K562 (cell line): ENCODE measurements around the gene CNBD2. TPM values are rescaled to one million over a fixed set of nuclear protein-coding genes. Genes with fewer than 3 reads are reported as not detected.

Experiments used
- ATAC-seq: fragments of 200-7000 bp; cut with Tn5 transposase; 3 replicates; pipeline ENCODE4 v1.9.1; 2020; ENCODE audit warnings: moderate library complexity
- BruUV-seq: library from RNA; stranded (reverse); fragments of 400-500 nt; replicated peaks from 2 replicates; lab custom pipeline; 2021; lab: Mats Ljungman, UMichigan
- CTCF ChIA-PET: fragments of 300-600 bp; formaldehyde crosslinking; extraction: SDS; loops from one replicate; lab custom pipeline; 2021; ENCODE audit warnings: low intra/inter-chr PET ratio; lab: Yijun Ruan, JAX
- POLR2A ChIA-PET: fragments of 300-600, 350-650 bp; sonication (Branson Sonifier 250); formaldehyde crosslinking; extraction: SDS; loops from one replicate; lab custom pipeline; 2021; ENCODE audit warnings: antibody characterized with exemption, inconsistent platforms; lab: Yijun Ruan, JAX
- DNase-seq, 4 experiments: peaks; one replicate each; pipeline versions ENCODE4 v3.0.0 to v3.0.0-alpha.2; 2011 to 2018; ENCODE audit warnings: low spot score in 3 of 4, mixed read lengths in 3 of 4; ENCODE audit errors: extremely low read depth in 1 of 4
- FAIRE-seq: peaks from 2 replicates; lab custom pipeline; 2011; peaks lifted over from hg19 to GRCh38; lab: Jason Lieb, UNC
- H2AFZ ChIP-seq: 2 replicates; pipeline ENCODE4 v1.6.0; 2011; ENCODE audit warnings: low read depth, low read length, control low read depth, inconsistent platforms
- H3K27ac ChIP-seq: fragments of 200-600 bp; 3 replicates; pipeline ENCODE4 v1.8.0; 2011; ENCODE audit warnings: low read depth, mild to moderate bottlenecking, control low read depth, inconsistent platforms, low read length, moderate library complexity, mixed read lengths; ENCODE audit errors: extremely low read depth
- H3K27me3 ChIP-seq, 2 experiments: fragments of 300-600 bp in 1 of 2; 2 replicates in 1 of 2; 3 replicates in 1 of 2; pipeline versions ENCODE4 v1.6.0 to v1.8.0; 2011; ENCODE audit warnings: inconsistent platforms in 2 of 2, low read length in 2 of 2, mild to moderate bottlenecking in 1 of 2, mixed read lengths in 1 of 2, moderate library complexity in 1 of 2; ENCODE audit not compliant: control insufficient read depth in 2 of 2, insufficient read depth in 2 of 2
- H3K36me3 ChIP-seq: fragments of 300-600 bp; 3 replicates; pipeline ENCODE4 v1.8.0; 2011; ENCODE audit warnings: mild to moderate bottlenecking, low read length, inconsistent platforms; ENCODE audit not compliant: control insufficient read depth, insufficient read depth
- H3K4me1 ChIP-seq, 2 experiments: fragments of 200-600 bp in 1 of 2; replicated peaks in 1 of 2; 2 replicates in 1 of 2; 3 replicates in 1 of 2; pipeline versions ENCODE4 v1.5.1 to v1.8.0; 2011; ENCODE audit warnings: inconsistent platforms in 2 of 2, low read length in 2 of 2, mild to moderate bottlenecking in 1 of 2, mixed read lengths in 1 of 2, moderate library complexity in 1 of 2; ENCODE audit not compliant: control insufficient read depth in 2 of 2, insufficient read depth in 2 of 2
- H3K4me2 ChIP-seq: 2 replicates; pipeline ENCODE4 v1.6.1; 2011; ENCODE audit warnings: low read length, control low read depth, inconsistent platforms, mixed read lengths; ENCODE audit not compliant: insufficient read depth
- H3K4me3 ChIP-seq: fragments of 200-600 bp; sonication (generic), shearing (Covaris generic); 2 replicates; pipeline ENCODE4 v1.5.1; 2016; ENCODE audit warnings: control low read depth, inconsistent platforms
- H3K79me2 ChIP-seq: fragments of 200-600 bp; 3 replicates; pipeline ENCODE4 v1.8.0; 2011; ENCODE audit warnings: low read length, inconsistent platforms; ENCODE audit not compliant: control insufficient read depth, insufficient read depth
- H3K9ac ChIP-seq, 2 experiments: 2 replicates each; pipeline versions ENCODE4 v1.6.0 to v1.6.1; 2011; ENCODE audit warnings: low read depth in 2 of 2, low read length in 2 of 2, control low read depth in 1 of 2, inconsistent platforms in 1 of 2, mild to moderate bottlenecking in 1 of 2, mixed read lengths in 1 of 2; ENCODE audit not compliant: insufficient read depth in 1 of 2
- H3K9me1 ChIP-seq: one replicate; pipeline ENCODE4 v1.6.0; 2011; ENCODE audit warnings: inconsistent platforms, mild to moderate bottlenecking, low read length, moderate library complexity; ENCODE audit not compliant: control insufficient read depth, insufficient read depth
- H3K9me3 ChIP-seq: replicated peaks from 2 replicates; pipeline ENCODE4 v1.5.1; 2011; ENCODE audit warnings: low read depth, low read length, inconsistent platforms; ENCODE audit not compliant: control insufficient read depth, insufficient read depth
- H4K20me1 ChIP-seq: replicated peaks from 2 replicates; pipeline ENCODE4 v1.6.1; 2011; ENCODE audit warnings: low read length, inconsistent platforms, mixed read lengths; ENCODE audit not compliant: control insufficient read depth, insufficient read depth
- CC2D1A ChIP-seq: fragments of 450-650 bp; IDR thresholded peaks from 2 replicates; pipeline ENCODE4 v1.6.1; 2017; ENCODE audit warnings: mild to moderate bottlenecking
- GABPB1 ChIP-seq: sonication (generic); formaldehyde crosslinking; IDR thresholded peaks from 2 replicates; pipeline ENCODE4 v1.8.0; 2022; ENCODE audit warnings: mild to moderate bottlenecking, missing genetic modification reagents
- ILK ChIP-seq: fragments of 450-650 bp; IDR thresholded peaks from 2 replicates; pipeline ENCODE4 v1.6.1; 2016; ENCODE audit warnings: missing genetic modification characterization, low read depth, mild to moderate bottlenecking, missing compliant biosample characterization, moderate library complexity, borderline replicate concordance
- SP1 ChIP-seq: sonication (generic); formaldehyde crosslinking; IDR thresholded peaks from 2 replicates; pipeline ENCODE4 v1.8.1; 2022; ENCODE audit warnings: mild to moderate bottlenecking, missing genetic modification reagents
- WGBS: fragments of 100-300 bp; shearing (Covaris generic); methylation state at CpG from one replicate; pipeline ENCODE4 v1.1.6; 2016; ENCODE audit warnings: low coverage, mixed read lengths; ENCODE audit not compliant: insufficient coverage; ENCODE audit errors: missing lambda C conversion rate; 5-methylcytosine and 5-hydroxymethylcytosine counted together
- in situ Hi-C: fragments of 300-500 bp; cut with MboI; formaldehyde crosslinking; loops from 4 replicates; pipeline ENCODE4 v1.15.0; 2018; ENCODE audit warnings: inconsistent platforms, mixed read lengths
- intact Hi-C: fragments of 100-400 bp; cut with micrococcal nuclease; formaldehyde crosslinking; loops from 2 replicates; pipeline ENCODE4 v1.14.2; 2022
- polyA plus RNA-seq, 8 experiments: library from polyadenylated mRNA; depleted of rRNA in 4 of 8; stranded (reverse) in 5 of 8; unstranded in 3 of 8; fragments of >200 nt; fragmentation: Nextera tagmentation in 2 of 8; fragmentation: Illumina TruSeq in 1 of 8; extraction: Ambion mirVana in 2 of 8; extraction: Trizol in 1 of 8; gene quantifications; 2 replicates each; pipeline versions ENCODE4 v1.2.1 to v1.2.3, GENCODE V29; 2011 to 2014; ENCODE audit warnings: inconsistent platforms in 1 of 8, missing spikeins in 1 of 8
- total RNA-seq, 7 experiments: library from RNA; depleted of rRNA in 6 of 7; stranded (reverse); fragments of >200 nt in 6 of 7; fragmentation: Illumina TruSeq in 2 of 7; extraction: Trizol in 2 of 7; gene quantifications; 2 replicates each; pipeline versions ENCODE4 v1.2.1 to v1.2.3, GENCODE V29; 2011 to 2021; ENCODE audit warnings: low replicate concordance in 1 of 7
- TF ChIP-seq, protein P1 (sequence below): sonication (generic); IDR thresholded peaks from 2 replicates; pipeline ENCODE4 v1.6.1; 2016
- TF ChIP-seq, protein P2 (sequence below): fragments of 450-650 bp; IDR thresholded peaks from 2 replicates; pipeline ENCODE4 v1.6.1; 2016; ENCODE audit warnings: mild to moderate bottlenecking

Gene CNBD2
- total and polyA plus RNA-seq, 9 of the 15 experiments (the other 6 are each of a cell fraction or from before 2014, with no cell fraction given) = 3.2 to 17.5 (median 5.3) TPM

DNA sequence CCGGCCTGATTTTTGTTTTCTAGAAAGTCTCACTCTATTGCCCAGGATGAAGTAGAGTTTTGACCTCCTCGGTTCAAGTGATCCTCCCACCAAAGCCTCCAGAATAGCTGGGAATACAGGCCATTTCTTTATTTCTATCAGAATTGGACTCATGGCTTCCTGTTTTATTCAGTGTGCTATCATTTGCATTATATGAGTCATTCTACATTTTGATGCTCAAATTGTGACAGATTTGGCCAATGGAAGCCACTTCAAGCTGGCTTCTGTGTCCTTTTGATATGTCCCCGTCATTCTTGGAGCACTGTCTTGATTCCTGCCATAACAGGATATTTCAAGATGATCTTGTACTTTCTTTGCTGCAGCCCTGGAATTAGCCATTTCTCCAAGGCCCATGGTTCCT is 75.1 kb downstream of the CNBD2 start:
- FAIRE-seq (no peak), DNase-seq (no peak), ATAC-seq (no peak)
- Histone ChIP-seq H3K4me3 (no peak overlapping the region), H2AFZ (no peak overlapping the region), H3K9me1 (peaks cover 11% of the 10 kb centered on the region), H3K79me2 (peaks cover 30% of the 10 kb centered on the region), H3K9me3 (no peaks in the 10 kb centered on the region; the same call in 1 of the 2 replicates), H3K27ac (no peak overlapping the region), H4K20me1 (peaks cover 22% of the 10 kb centered on the region), H3K36me3 (peaks cover 14% of the 10 kb centered on the region; the same call in 2 of the 3 replicates), H3K4me1 (peaks cover 0 to 16% of the 10 kb centered on the region in 2 experiments; a peak in 4 of 5 replicates), H3K4me2 (no peak overlapping the region), H3K27me3 (no peaks in the 10 kb centered on the region), H3K9ac (no peak overlapping the region)
- in situ Hi-C loops = no loop called here
- WGBS = 70% methylated on average over 3 of the region's 3 CpGs
- intact Hi-C loops = no loop called here
- no TSS peak for BruUV-seq
- ChIA-PET CTCF (no interaction called here), POLR2A (interaction anchor here (0.7 to 2.1 kb wide), 7 partner anchors 9 to 59 kb away, joined by 3 to 7 read pairs (median 4); no protein-coding TSS in a partner anchor)
- TF ChIP-seq ILK (no peak), GABPB1 (CRISPR knock-in tag) (no peak), SP1 (CRISPR knock-in tag) (0 out of 2 replicates have a peak, but pooled peaks have one; percentile 8), CC2D1A (no peak)
- TF ChIP-seq, protein P1, sequence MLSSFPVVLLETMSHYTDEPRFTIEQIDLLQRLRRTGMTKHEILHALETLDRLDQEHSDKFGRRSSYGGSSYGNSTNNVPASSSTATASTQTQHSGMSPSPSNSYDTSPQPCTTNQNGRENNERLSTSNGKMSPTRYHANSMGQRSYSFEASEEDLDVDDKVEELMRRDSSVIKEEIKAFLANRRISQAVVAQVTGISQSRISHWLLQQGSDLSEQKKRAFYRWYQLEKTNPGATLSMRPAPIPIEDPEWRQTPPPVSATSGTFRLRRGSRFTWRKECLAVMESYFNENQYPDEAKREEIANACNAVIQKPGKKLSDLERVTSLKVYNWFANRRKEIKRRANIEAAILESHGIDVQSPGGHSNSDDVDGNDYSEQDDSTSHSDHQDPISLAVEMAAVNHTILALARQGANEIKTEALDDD = no peak
- TF ChIP-seq, protein P2, sequence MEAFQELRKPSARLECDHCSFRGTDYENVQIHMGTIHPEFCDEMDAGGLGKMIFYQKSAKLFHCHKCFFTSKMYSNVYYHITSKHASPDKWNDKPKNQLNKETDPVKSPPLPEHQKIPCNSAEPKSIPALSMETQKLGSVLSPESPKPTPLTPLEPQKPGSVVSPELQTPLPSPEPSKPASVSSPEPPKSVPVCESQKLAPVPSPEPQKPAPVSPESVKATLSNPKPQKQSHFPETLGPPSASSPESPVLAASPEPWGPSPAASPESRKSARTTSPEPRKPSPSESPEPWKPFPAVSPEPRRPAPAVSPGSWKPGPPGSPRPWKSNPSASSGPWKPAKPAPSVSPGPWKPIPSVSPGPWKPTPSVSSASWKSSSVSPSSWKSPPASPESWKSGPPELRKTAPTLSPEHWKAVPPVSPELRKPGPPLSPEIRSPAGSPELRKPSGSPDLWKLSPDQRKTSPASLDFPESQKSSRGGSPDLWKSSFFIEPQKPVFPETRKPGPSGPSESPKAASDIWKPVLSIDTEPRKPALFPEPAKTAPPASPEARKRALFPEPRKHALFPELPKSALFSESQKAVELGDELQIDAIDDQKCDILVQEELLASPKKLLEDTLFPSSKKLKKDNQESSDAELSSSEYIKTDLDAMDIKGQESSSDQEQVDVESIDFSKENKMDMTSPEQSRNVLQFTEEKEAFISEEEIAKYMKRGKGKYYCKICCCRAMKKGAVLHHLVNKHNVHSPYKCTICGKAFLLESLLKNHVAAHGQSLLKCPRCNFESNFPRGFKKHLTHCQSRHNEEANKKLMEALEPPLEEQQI = no peak
